ENCODE measurements around the gene CYSLTR2.

GRCh38 chr13:48731957-48732569 lies 78.3 kb downstream of the CYSLTR2 start:
- TF ChIP-seq, protein P1, sequence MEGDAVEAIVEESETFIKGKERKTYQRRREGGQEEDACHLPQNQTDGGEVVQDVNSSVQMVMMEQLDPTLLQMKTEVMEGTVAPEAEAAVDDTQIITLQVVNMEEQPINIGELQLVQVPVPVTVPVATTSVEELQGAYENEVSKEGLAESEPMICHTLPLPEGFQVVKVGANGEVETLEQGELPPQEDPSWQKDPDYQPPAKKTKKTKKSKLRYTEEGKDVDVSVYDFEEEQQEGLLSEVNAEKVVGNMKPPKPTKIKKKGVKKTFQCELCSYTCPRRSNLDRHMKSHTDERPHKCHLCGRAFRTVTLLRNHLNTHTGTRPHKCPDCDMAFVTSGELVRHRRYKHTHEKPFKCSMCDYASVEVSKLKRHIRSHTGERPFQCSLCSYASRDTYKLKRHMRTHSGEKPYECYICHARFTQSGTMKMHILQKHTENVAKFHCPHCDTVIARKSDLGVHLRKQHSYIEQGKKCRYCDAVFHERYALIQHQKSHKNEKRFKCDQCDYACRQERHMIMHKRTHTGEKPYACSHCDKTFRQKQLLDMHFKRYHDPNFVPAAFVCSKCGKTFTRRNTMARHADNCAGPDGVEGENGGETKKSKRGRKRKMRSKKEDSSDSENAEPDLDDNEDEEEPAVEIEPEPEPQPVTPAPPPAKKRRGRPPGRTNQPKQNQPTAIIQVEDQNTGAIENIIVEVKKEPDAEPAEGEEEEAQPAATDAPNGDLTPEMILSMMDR (conservative IDR thresholded peaks at IDR 0.05 in 1 of 2, IDR thresholded peaks at IDR 0.05 in 1 of 2; ENCODE audit: low read depth in 1 of 2, low read length in 2 of 2): peak; percentile 15 to 41
- no peak for TF ChIP-seq EZH2 (IDR thresholded peaks at IDR 0.05; ENCODE audit: low read length, missing control alignments)

All from fibroblast of lung (primary cell).